ENCODE measurements around the gene ENTPD5.
"Not testable (repeated sequence)": the region's sequence is repeated elsewhere in the genome, so short reads cannot be mapped to it uniquely, and the experiment has no call there.

Gene ENTPD5

GRCh38 chr14:73919457-73919856 lies 99.6 kb downstream of the ENTPD5 start:
- not testable (repeated sequence) for H3K4me3 ChIP-seq (ENCODE audit: low read length in 2 of 2); H3K9me3 ChIP-seq (ENCODE audit: control insufficient read depth in 2 of 2, low read length in 2 of 2); H3K27ac ChIP-seq (ENCODE audit: low read depth in 2 of 2, low read length in 2 of 2); H3K27me3 ChIP-seq (ENCODE audit: control insufficient read depth in 2 of 2, insufficient read depth in 2 of 2, low read length in 2 of 2); H3K9ac ChIP-seq (ENCODE audit: low read depth in 1 of 2, low read length in 2 of 2); H3K4me1 ChIP-seq (ENCODE audit: control insufficient read depth in 2 of 2, insufficient read depth in 2 of 2, low read length in 2 of 2)
- peaks cover 37 to 62% of the 10 kb centered on the region in 2 donors for H3K36me3 ChIP-seq (ENCODE audit: control insufficient read depth in 2 of 2, insufficient read depth in 2 of 2, low read length in 2 of 2)

DNA sequence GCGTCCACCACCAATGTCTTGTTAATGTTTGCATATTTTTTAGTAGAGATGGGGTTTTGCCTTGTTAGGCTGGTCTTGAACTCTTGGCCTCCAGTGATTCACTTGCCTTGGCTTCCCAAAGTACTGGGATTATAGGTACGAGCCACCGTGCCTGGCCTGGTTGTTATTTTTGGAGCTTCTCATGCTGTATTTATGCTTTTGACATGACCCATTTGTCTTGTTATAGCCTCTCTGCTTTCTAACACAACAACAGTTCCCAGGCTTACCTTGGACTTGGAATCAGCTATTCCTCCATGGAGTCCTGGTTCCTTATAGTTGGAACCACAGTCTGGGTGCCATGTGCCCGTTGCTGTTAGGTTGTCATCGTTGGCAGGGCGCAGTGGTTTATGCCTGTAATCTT lies 102.8 kb downstream of the ENTPD5 start:
- H3K4me1 ChIP-seq (ENCODE audit: control insufficient read depth in 2 of 2, insufficient read depth in 2 of 2, low read length in 2 of 2): no peaks in the 10 kb centered on the region
- no peaks in the 10 kb centered on the region for H3K9me3 ChIP-seq (ENCODE audit: control insufficient read depth in 2 of 2, low read length in 2 of 2)
- H3K36me3 ChIP-seq (ENCODE audit: control insufficient read depth in 2 of 2, insufficient read depth in 2 of 2, low read length in 2 of 2): peaks cover 19 to 57% of the 10 kb centered on the region in 2 donors

DNA sequence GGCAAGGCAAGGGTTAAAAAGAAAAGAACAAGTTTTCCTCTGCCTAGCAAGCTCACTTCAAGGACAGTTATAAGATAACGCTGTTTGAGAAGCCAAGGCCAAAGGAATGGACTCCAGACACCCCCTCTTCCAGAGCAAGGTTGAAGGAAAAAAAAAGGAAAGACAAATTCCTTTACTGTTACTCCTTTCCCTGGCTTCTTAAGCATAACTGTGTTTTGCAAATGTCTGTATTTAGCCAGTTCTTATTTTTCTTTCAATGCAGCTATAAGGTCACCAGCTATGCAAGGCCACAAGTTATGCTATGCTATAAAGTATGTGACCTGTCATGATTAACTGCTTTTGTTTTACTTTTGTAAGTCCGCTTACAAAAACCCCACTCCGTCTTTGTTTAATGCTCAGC lies 105.8 kb downstream of the ENTPD5 start:
- no peaks in the 10 kb centered on the region for H3K27me3 ChIP-seq (ENCODE audit: control insufficient read depth in 2 of 2, insufficient read depth in 2 of 2, low read length in 2 of 2)
- no peak overlapping the region for H3K9ac ChIP-seq (ENCODE audit: low read depth in 1 of 2, low read length in 2 of 2)
- no peaks in the 10 kb centered on the region for H3K9me3 ChIP-seq (ENCODE audit: control insufficient read depth in 2 of 2, low read length in 2 of 2)
- no peaks in the 10 kb centered on the region for H3K4me1 ChIP-seq (ENCODE audit: control insufficient read depth in 2 of 2, insufficient read depth in 2 of 2, low read length in 2 of 2)
- no peak overlapping the region for H3K27ac ChIP-seq (ENCODE audit: low read depth in 2 of 2, low read length in 2 of 2)
- H3K36me3 ChIP-seq (ENCODE audit: control insufficient read depth in 2 of 2, insufficient read depth in 2 of 2, low read length in 2 of 2): peaks cover 34 to 59% of the 10 kb centered on the region in 2 donors
- H3K4me3 ChIP-seq (ENCODE audit: low read length in 2 of 2): no peak overlapping the region

More for the DNA sequence above, 102.8 kb downstream of the ENTPD5 start:
- Histone ChIP-seq H3K9ac (ENCODE audit: low read depth in 1 of 2, low read length in 2 of 2) (no peak overlapping the region), H3K27ac (ENCODE audit: low read depth in 2 of 2, low read length in 2 of 2) (no peak overlapping the region), H3K27me3 (ENCODE audit: control insufficient read depth in 2 of 2, insufficient read depth in 2 of 2, low read length in 2 of 2) (no peaks in the 10 kb centered on the region), H3K4me3 (ENCODE audit: low read length in 2 of 2) (no peak overlapping the region)

- H3K27ac ChIP-seq (ENCODE audit: low read depth in 2 of 2, low read length in 2 of 2): no peak overlapping the region
- H3K9ac ChIP-seq (ENCODE audit: low read depth in 1 of 2, low read length in 2 of 2): no peak overlapping the region
- peaks cover 48 to 77% of the 10 kb centered on the region in 2 donors for H3K36me3 ChIP-seq (ENCODE audit: control insufficient read depth in 2 of 2, insufficient read depth in 2 of 2, low read length in 2 of 2)
Observed at GRCh38 chr14:73909681-73910080, 109.4 kb downstream of the ENTPD5 start.

More at GRCh38 chr14:73909681-73910080, 109.4 kb downstream of the ENTPD5 start:
- no peak overlapping the region for H3K4me3 ChIP-seq (ENCODE audit: low read length in 2 of 2)
- H3K27me3 ChIP-seq (ENCODE audit: control insufficient read depth in 2 of 2, insufficient read depth in 2 of 2, low read length in 2 of 2): no peaks in the 10 kb centered on the region
- no peaks in the 10 kb centered on the region for H3K9me3 ChIP-seq (ENCODE audit: control insufficient read depth in 2 of 2, low read length in 2 of 2)
- no peaks in the 10 kb centered on the region for H3K4me1 ChIP-seq (ENCODE audit: control insufficient read depth in 2 of 2, insufficient read depth in 2 of 2, low read length in 2 of 2)
